HG03045 (cell line): ENCODE data around the gene PARP3.

Source experiments
- ATAC-seq: cut with Tn5 transposase; IDR thresholded peaks from one replicate; pipeline ENCODE4 v1.9.1; 2021; ENCODE audit warnings: mild to moderate bottlenecking, moderate library complexity; ENCODE audit not compliant: unreplicated experiment

The PARP3 gene

GRCh38 chr3:51966016-51966415 lies 23.9 kb downstream of the PARP3 start:
- ATAC-seq, result no peak

GRCh38 chr3:51966486-51966885 lies 24.3 kb downstream of the PARP3 start:
- no peak for ATAC-seq

GRCh38 chr3:51966922-51967383 lies 24.8 kb downstream of the PARP3 start:
- ATAC-seq, result no peak

DNA sequence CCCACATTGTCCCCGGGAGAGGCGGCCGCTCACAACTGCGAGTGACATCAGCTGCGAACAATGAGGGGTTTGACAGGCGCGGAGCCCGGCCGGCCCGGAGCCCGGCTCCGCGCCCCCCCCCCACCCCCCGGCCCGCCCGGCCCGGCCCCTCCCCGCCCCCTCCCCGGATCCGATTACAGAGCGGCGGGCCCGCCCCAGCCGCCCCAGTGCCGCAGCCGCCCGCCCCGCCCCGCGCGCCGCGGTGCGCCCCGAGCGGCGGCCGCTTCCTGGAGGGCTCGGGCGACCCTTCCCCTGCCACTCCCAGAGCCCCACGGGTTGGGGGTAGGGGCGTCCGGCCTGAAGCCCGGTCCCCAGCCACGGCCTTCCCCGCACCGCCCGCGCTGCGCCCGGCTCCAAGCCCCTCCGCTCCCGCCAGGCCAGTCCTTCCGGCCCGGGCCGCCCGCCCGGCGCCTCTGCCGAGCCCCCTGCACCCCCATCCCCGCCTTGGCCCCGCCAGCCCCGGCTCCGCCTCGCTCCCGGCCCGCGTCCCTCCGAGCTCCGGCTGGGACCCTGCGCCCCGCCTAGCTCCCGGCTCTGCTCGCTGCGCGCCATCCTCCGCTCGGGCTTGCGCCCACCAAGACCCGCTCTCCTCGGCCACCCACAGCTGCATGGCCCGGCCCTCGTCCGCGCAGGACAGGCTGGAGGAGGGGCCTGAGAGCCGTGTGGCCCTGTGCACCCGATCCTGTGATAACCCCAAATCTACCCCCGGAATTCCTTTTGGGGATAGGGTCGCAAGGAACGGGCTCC lies 25.4 kb downstream of the PARP3 start, which contains the start of gene PCBP4:
PCBP4 (minus strand) TSS at position 71 of the 786 bp plus-strand sequence. CDS start 6,214 bp downstream, outside the sequence.
- ATAC-seq, result no peak

- no peak for ATAC-seq
Measured at GRCh38 chr3:51968170-51968775, 26.1 kb downstream of the PARP3 start.

DNA sequence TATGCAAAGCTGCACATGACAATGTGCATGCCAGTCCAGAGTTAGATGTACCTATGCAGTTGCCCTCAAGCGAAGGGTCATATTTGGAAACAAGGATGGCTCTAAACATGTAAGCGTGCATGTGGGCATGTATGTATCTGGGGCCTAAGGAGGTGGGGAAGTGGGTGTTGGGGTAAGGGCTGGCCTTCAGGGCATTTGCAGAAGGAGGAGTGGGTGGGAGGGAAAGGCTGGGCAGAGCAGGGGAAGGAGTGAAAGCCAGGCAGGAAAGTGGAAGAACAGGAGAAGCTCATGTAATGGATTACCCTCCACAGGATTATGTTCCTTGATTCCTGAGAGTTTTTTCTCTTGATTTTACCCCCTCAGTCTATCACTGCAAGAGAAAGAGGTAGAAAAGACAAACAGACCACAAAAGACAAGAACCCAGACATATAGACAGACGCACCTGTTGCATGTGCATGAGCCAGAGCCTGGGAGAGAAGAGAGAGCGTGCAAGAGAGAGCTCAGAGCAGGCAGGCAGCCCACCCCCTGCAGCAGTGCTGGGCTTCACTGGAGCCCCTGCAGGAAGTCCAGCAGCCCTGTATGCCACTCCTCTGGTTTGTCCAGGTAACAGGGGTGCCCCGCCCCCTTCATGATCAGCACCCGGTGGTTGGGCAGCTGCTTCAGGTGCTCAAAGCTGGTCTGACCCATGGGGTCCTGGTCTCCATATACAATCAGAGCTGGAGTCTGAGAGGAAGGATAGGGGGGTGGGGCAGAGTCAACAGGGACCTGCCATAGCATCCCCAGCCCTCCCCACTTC lies 26.9 kb downstream of the PARP3 start:
- no peak for ATAC-seq

DNA sequence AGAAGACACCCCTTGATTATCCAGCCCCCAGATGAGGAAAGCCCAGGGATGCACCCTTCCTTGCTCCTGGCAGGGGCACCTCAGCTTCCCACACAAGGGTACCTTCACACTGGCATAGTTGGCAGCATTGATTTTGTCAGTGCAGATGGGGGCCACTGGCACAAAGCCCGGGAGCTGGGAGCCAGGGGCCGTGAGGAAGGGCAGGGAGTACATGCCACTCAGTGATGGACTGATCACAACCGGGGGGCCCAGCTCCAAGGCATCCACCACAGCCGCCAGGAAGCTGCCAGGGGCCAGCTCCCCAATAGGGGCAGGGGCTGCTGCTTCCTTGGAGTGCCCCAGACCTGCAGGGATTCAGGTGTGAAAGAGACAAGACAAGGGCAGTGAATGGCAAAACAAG lies 27.7 kb downstream of the PARP3 start:
- ATAC-seq, result no peak

DNA sequence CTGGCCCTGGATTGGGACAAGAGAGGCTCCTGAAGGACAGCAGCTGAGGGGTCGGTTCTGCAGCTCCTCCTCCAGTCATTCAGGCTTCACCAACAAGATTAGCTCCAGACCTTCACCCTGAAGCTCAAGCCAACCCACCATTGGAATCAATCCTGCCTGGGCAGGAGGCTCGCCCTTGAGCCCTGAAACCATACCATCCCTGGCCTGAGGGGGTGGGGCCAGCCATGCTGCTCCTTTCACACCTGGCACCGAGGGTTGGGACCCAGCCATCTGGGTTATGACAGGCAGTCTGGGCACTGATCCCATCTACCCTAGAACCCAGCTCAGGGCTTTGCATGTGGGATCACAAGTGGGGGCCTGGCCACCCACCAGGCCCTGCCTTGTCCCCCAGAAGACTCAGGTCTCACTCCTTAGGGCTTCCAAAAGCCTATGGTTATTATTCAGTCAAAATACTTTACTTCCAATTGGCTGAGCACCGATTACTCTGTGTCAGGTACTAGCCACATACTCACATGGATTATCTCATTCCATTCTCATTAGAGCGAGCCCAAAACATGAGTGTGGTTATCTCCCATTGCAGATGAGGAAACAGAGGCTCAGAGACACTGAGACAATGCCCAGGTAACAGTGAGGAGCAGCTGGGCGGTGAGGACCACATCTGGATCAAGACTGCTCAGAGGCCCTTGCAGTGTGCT lies 28.6 kb downstream of the PARP3 start:
- no peak for ATAC-seq

DNA sequence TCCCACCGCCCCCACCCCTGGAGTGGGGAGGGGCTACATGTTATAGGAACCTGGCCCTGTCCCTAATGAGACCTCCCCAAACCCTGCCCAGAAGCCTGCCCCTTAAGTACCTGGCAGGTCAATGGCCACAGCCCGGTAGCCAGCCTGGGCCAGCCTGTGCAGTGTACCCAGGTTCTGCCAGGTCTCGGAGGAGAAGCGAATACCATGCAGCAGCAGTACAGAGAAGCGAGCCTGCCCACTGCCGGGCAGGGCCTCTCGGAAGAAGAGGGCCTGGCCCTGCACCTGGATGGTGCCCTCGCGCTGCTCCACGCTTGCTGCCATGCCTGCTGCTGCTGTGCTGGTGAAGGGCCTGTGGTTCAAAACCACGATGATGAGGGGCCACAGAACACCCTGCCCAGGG lies 29.2 kb downstream of the PARP3 start:
- no peak for ATAC-seq

GRCh38 chr3:51974277-51974962 lies 32.3 kb downstream of the PARP3 start:
- ATAC-seq, result peak; percentile 10

DNA sequence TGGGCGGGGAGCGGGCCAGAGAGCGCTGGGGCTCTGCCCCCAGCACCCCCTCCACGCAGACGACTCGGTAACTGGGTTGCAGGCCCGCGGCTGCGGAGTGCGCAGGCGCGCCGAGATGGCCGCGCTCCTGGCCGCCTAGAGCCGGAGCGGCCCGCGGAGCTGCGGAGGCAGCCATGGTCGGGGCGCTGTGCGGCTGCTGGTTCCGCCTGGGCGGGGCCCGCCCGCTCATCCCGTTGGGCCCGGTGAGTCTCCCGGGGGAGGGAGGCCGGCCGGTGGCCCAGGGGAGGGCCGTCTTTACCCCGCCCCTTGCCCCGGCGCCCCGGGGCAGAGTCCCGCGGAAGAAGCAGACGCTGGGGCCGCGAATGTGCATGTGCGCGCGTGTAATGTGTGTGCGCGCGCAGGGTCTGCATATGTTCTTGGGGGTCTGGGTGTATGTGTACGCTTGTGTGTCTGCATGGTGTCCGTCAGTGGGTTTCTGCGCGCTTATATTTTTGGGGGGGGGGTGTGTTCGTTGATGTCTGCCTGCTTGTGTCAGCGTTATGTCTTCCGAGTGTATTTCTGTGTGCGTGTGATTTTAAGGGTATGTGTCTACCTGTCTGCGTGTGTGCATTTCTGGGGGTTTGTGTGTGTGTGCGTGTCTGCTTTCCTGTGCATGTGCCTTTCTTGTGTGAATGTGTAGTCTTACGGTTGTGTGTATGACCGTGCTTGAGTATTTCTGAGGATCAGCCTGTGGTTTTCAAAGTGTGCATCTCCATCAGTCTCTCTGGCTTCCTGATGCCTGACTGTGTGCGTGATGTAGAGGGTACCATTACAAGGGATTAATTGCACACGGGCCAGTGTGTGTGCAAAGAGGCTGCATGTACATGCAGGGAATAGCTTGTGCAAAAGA lies 33.0 kb downstream of the PARP3 start, which contains the start of gene ABHD14A:
ABHD14A (plus strand) TSS at position 102 of the 889 bp plus-strand sequence; CDS start at position 174, 72 bp downstream.
- ATAC-seq, result peak; percentile 51

DNA sequence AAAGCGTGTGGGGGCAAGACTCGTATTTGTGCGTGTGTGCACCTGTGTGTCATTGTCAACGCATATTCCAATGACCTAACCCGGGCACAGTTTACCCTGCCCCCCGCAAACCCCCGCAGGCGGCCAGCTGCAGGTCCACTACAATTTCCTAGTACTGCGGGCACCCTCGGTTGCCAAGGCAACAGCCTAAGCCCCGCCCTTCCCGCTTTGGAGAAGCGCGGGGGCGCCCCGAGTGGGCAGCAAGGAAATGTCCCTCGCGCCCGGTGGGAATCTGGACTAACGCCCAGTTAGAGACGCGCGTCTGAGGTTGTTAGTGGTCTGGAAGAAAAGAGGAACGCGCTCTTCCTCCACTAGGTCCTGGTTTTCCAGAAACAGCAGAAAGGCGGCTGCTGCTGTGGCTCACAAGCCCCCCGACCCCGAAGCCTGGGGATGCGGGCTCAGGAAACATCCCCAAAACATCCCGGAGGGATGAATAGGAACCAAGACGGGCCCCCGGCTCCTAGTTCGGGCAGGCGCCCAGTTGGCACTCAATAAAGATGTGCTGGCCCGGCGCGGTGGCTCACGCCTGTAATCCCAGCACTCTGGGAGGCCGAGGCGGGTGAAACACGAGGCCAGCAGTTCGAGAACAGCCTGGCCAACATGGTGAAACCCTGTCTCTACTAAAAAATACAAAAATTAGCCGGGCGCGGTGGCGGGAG lies 33.8 kb downstream of the PARP3 start:
- no peak for ATAC-seq

DNA sequence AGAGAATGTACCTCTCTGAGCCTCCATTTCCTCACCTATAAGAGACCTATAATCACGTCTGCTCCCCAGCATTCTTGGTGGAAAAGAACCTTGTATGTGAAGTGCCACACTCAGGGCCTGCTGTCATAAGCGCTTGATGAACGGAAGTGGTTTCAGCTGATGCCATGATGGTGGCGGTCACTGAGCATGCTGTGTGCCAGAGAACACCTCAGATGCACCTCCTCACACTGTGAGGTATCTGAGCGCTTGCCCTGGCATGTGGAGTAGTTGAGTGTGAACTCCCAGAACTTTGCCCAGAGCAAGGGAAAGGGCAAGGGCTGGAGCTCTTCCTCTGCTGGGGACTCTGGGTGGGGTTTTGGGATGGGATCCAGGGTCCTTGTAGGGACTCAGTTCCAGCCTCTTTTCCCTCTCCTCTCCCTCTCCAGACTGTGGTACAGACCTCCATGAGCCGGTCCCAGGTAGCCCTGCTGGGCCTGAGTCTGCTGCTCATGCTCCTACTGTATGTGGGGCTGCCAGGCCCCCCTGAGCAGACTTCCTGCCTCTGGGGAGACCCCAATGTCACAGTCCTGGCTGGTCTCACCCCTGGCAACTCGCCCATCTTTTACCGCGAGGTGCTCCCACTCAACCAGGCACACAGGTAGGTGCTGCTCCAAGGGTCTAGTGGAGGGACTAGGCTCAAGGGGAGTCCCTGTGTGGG lies 35.4 kb downstream of the PARP3 start:
- no peak for ATAC-seq

- ATAC-seq, result no peak
Measured at GRCh38 chr3:51978143-51978502, 36.0 kb downstream of the PARP3 start.

- no peak for ATAC-seq
Measured at GRCh38 chr3:51980253-51980652, 38.1 kb downstream of the PARP3 start.

DNA sequence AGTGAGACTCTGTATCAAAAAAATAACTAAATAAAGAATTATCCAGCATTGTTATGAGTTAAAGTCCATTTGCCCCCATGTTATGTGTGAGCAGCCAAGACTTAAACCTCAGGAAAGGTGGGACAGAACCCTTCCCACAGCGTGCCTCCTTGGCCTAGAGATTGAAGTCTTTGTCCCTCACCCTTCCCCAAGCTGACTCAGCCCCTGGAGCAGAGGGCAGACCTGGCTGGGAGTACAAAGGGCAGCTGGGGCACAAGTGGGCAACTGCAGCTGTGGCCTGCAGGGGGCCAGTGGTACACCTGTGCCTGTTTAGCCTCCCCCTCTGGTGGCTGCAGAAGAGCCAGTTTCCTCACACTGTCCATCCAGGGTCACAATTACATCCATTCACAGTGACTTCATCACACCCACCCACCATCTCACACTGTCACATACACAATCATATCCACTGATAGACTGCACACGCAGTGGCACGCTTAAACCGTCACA lies 40.2 kb downstream of the PARP3 start:
- ATAC-seq, result peak; percentile 26

GRCh38 chr3:51982838-51983577 lies 40.8 kb downstream of the PARP3 start, which contains the start of gene ACY1:
Gene ACY1, plus strand, starts transcription at chr3:51983535. Its CDS starts 530 bp downstream, at chr3:51984065.
- peak; percentile 77 for ATAC-seq
